Spleen (tissue), 11 donors: ENCODE data around the gene PTH1R. TPM values are rescaled to one million over a fixed set of nuclear protein-coding genes. Genes with fewer than 3 reads are reported as not detected.

ENCODE experiments used
- DNase-seq: peaks from one replicate; pipeline ENCODE4 v3.0.0-alpha.2; 2020
- H3K27ac ChIP-seq, 8 donors: fragments of 200-600 bp; sonication (generic) in 7 of 8; 1 replicate in 4 of 8; 2 replicates in 4 of 8; pipeline versions ENCODE4 v1.5.0 to v1.8.0; 2016 to 2021; ENCODE audit warnings: inconsistent platforms in 4 of 8, mild to moderate bottlenecking in 4 of 8, moderate library complexity in 1 of 8
- H3K27me3 ChIP-seq, 7 donors: fragments of 200-600 bp; sonication (generic) in 6 of 7; replicated peaks in 1 of 7; 1 replicate in 4 of 7; 2 replicates in 3 of 7; pipeline versions ENCODE4 v1.5.0 to v1.8.0; 2016 to 2021; ENCODE audit warnings: inconsistent platforms in 3 of 7, mild to moderate bottlenecking in 1 of 7
- H3K36me3 ChIP-seq, 6 donors: fragments of 200-600 bp; sonication (generic) in 5 of 6; 1 replicate in 4 of 6; 2 replicates in 2 of 6; pipeline versions ENCODE4 v1.5.0 to v1.8.0; 2016 to 2021; ENCODE audit warnings: inconsistent platforms in 2 of 6
- H3K4me1 ChIP-seq, 6 donors: fragments of 200-600 bp; sonication (generic) in 5 of 6; 1 replicate in 3 of 6; 2 replicates in 3 of 6; pipeline versions ENCODE4 v1.5.0 to v1.8.0; 2016 to 2021; ENCODE audit warnings: inconsistent platforms in 3 of 6
- H3K4me3 ChIP-seq, 8 donors: fragments of 200-600 bp; sonication (generic) in 7 of 8; 1 replicate in 4 of 8; 2 replicates in 4 of 8; pipeline versions ENCODE4 v1.5.0 to v1.8.0; 2016 to 2021; ENCODE audit warnings: inconsistent platforms in 4 of 8, mild to moderate bottlenecking in 4 of 8, moderate library complexity in 2 of 8
- H3K9me3 ChIP-seq, 8 donors: fragments of 200-600 bp; sonication (generic) in 7 of 8; 1 replicate in 4 of 8; 2 replicates in 4 of 8; pipeline versions ENCODE4 v1.5.0 to v1.8.0; 2016 to 2021; ENCODE audit warnings: inconsistent platforms in 4 of 8
- POLR2A ChIP-seq, 3 donors: fragments of 450-650 bp; IDR thresholded peaks; one replicate each; pipeline ENCODE4 v1.5.1; 2017; ENCODE audit warnings: antibody characterized with exemption in 3 of 3, mild to moderate bottlenecking in 1 of 3
- POLR2AphosphoS5 ChIP-seq, 3 donors: sonication (generic); formaldehyde crosslinking; IDR thresholded peaks; one replicate each; pipeline ENCODE4 v1.5.1; 2017; ENCODE audit warnings: antibody characterized with exemption in 3 of 3
- WGBS, 5 donors: extraction: QIAGEN DNeasy Blood & Tissue Kit in 3 of 5; methylation state at CpG; one replicate each; pipeline versions ENCODE4 v1.1.5 to v1.1.7; 2013 to 2018; 5-methylcytosine and 5-hydroxymethylcytosine counted together
- intact Hi-C: fragments of 100-400 bp; cut with DNase I; formaldehyde crosslinking; loops from one replicate; pipeline ENCODE4 v1.15.0; 2023; ENCODE audit warnings: low total_unique reads
- polyA plus RNA-seq, 3 donors: library from polyadenylated mRNA; stranded (reverse); fragments of 200-250 nt; gene quantifications; one replicate each; pipeline ENCODE4 v1.2.1, GENCODE V29; 2013
- total RNA-seq, 7 donors: library from RNA; depleted of rRNA in 3 of 7; stranded (reverse); fragments of >200 nt in 3 of 7; fragmentation: NEBNext Ultra II Directional in 4 of 7; extraction: Animal tissue kit (Norgen Biotek cat#: 25700) in 4 of 7; gene quantifications; one replicate each; pipeline versions ENCODE4 v1.1.0 to v1.2.1, GENCODE V29; 2016 to 2021
- TF ChIP-seq, protein P1 (sequence below), 11 experiments: fragments of 200-600 bp in 7 of 11; fragments of 450-650 bp in 4 of 11; sonication (generic) in 4 of 11; IDR thresholded peaks in 8 of 11; conservative IDR thresholded peaks in 3 of 11; 1 replicate in 7 of 11; 2 replicates in 4 of 11; pipeline versions ENCODE4 v1.4.0 to v1.8.0; 2016 to 2021; ENCODE audit warnings: antibody characterized with exemption in 11 of 11, inconsistent platforms in 4 of 11, mild to moderate bottlenecking in 1 of 11
- donor health status: healthy with polysubstance abuse.
- donor health status: DM: no; HTN: no; CAD: no; lungs with moderate emphysema.
- donor health status: DM: no; HTN: no; CAD: no.
- donor health status: Bipolar disorder and iron deficiency.
- donor health status: healthy.
- donor health status: DM: no; HTN: no; CAD: no.
- donor health status: DM: yes; HTN: yes; CAD: no.

The PTH1R gene
- total and polyA plus RNA-seq, 10 donors, result 5.1 to 190 (median 34.1) TPM

- Histone ChIP-seq H3K36me3 (no peaks in the 10 kb centered on the region), H3K27ac (no peak overlapping the region), H3K4me3 (no peak overlapping the region), H3K9me3 (no peaks in the 10 kb centered on the region), H3K27me3 (peaks cover 0 to 6% (median 0%) of the 10 kb centered on the region in 7 donors), H3K4me1 (peaks cover 0 to 21% (median 8%) of the 10 kb centered on the region in 6 donors)
- TF ChIP-seq, protein P1, sequence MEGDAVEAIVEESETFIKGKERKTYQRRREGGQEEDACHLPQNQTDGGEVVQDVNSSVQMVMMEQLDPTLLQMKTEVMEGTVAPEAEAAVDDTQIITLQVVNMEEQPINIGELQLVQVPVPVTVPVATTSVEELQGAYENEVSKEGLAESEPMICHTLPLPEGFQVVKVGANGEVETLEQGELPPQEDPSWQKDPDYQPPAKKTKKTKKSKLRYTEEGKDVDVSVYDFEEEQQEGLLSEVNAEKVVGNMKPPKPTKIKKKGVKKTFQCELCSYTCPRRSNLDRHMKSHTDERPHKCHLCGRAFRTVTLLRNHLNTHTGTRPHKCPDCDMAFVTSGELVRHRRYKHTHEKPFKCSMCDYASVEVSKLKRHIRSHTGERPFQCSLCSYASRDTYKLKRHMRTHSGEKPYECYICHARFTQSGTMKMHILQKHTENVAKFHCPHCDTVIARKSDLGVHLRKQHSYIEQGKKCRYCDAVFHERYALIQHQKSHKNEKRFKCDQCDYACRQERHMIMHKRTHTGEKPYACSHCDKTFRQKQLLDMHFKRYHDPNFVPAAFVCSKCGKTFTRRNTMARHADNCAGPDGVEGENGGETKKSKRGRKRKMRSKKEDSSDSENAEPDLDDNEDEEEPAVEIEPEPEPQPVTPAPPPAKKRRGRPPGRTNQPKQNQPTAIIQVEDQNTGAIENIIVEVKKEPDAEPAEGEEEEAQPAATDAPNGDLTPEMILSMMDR (IDR thresholded peaks at IDR 0.05 in 8 of 11, conservative IDR thresholded peaks at IDR 0.05 in 3 of 11), result peak in 6 of 11 experiments; percentile 20 to 42 (median 30)
- TF ChIP-seq POLR2A (IDR thresholded peaks at IDR 0.05), result no peak
- 77 to 87% (median 84%) methylated on average over 10 to 19 of the region's 19 CpGs for WGBS, 5 donors
- intact Hi-C loops, result no loop called here
- DNase-seq, result peak; percentile 67
Measured at GRCh38 chr3:46860017-46860809, 17.3 kb upstream of the PTH1R start.

DNA sequence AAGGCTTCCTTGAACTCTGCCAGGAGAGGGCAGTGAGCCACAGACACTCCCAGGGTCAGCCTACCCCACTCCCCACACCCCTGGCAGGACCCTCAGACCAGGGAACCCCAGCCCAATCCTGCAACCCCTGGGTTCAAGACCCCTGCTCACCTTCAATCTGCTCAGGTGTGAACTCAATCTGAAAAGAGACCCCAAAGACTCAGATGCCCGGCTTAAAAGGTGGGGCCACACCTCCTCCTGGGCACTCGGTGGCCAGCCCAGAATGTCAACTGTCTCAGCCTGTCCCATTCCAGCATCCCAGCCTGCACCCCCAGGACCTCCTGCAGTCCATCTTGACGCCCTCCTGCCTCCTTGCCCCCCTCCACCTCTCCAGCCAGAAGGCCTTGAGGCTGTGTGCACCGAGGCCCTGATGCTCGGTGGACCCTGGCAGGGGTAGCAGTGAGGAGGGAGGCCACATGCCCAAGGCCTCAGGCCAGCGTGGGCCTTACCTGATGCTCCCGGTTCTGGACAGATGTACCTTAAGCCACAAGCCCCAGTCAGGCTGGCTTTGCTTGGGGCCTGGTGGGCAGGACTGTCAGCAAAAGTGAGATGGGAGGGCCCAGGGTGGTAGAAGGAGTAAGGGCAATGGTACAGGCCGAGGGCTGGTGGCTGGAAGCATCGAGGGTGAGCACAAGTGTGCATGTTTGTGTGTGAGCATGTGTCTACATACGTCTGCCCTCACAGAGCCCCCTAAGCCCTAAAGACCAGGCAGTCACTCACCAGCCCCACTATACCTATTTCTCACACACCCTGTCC is 16.5 kb upstream of the PTH1R start:
- TF ChIP-seq, protein P1 (IDR thresholded peaks at IDR 0.05 in 8 of 11, conservative IDR thresholded peaks at IDR 0.05 in 3 of 11), result no peak
- TF ChIP-seq POLR2AphosphoS5 (IDR thresholded peaks at IDR 0.05), result no peak
- no peak for TF ChIP-seq POLR2A (IDR thresholded peaks at IDR 0.05)
- WGBS, 5 donors, result 82 to 92% (median 85%) methylated on average over 9 to 10 of the region's 10 CpGs
- H3K36me3 ChIP-seq, result no peaks in the 10 kb centered on the region
- peak; percentile 29 for DNase-seq
- intact Hi-C loops, result no loop called here
- H3K27me3 ChIP-seq, result peaks cover 0 to 6% (median 0%) of the 10 kb centered on the region in 7 donors
- peaks cover 0 to 29% (median 11%) of the 10 kb centered on the region in 6 donors for H3K4me1 ChIP-seq
- H3K27ac ChIP-seq, result no peak overlapping the region
- no peaks in the 10 kb centered on the region for H3K9me3 ChIP-seq
- no peak overlapping the region for H3K4me3 ChIP-seq

DNA sequence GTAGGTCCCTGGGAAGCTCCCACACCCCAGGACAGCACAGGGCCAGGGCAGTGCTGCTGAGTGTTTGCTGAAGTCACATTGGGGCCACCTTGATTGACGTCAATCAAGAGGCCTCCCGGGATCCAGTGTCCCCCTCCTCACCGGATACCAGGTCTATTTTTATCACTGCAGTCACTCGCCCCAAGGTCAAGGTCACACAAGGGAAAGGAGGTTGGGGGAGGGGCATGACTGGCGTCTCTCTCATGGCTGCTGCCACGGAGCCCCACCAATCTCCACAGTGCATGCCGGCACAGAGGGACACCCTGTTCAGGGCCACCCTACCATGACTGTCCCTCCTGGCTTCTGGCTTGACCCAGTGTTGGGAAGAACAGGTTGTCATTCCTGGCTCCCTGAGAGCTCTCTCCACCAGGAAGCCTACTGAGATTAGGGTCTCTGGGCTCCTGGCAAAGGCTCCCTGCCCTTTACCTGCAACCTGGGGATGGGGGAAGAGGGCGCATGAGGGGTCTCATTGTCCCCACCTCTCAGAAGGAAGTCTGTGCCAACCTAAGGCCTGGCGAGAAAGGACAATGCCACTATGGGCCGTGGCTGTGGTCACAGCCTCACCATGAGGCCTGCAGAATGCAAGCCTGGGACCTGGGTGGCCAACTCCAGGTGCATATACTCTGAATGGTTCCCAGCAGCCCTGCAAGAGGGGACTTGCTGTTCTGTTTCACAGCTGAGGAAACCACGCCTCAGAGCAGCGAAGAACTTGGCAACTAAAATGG is 15.7 kb upstream of the PTH1R start:
- peaks cover 0 to 6% (median 0%) of the 10 kb centered on the region in 7 donors for H3K27me3 ChIP-seq
- H3K36me3 ChIP-seq, result no peaks in the 10 kb centered on the region
- 76 to 89% (median 82%) methylated on average over 9 to 12 of the region's 12 CpGs for WGBS, 5 donors
- DNase-seq, result peak; percentile 47
- peaks cover 0 to 37% (median 15%) of the 10 kb centered on the region in 6 donors for H3K4me1 ChIP-seq
- intact Hi-C loops, result no loop called here
- TF ChIP-seq, protein P1 (IDR thresholded peaks at IDR 0.05 in 8 of 11, conservative IDR thresholded peaks at IDR 0.05 in 3 of 11), result no peak
- TF ChIP-seq POLR2AphosphoS5 (IDR thresholded peaks at IDR 0.05), result no peak
- TF ChIP-seq POLR2A (IDR thresholded peaks at IDR 0.05), result no peak
- no peak overlapping the region for H3K4me3 ChIP-seq
- no peak overlapping the region for H3K27ac ChIP-seq
- no peaks in the 10 kb centered on the region for H3K9me3 ChIP-seq
